Activated CD8-positive, alpha-beta memory T cell treated with anti-CD3 and anti-CD28 coated beads for 4 hours (primary cell): ENCODE results near the gene PRDM2.

Source experiments
- DNase-seq, 2 donors: peaks; one replicate each; pipeline ENCODE4 v3.0.0-alpha.2; 2020; ENCODE audit warnings: low read depth in 2 of 2

Gene PRDM2

GRCh38 chr1:13790290-13791030 lies 90.5 kb downstream of the PRDM2 start:
- no peak for DNase-seq

- no peak for DNase-seq
Observed at GRCh38 chr1:13792419-13792818, 92.4 kb downstream of the PRDM2 start.

- DNase-seq = no peak
Observed at GRCh38 chr1:13793088-13793730, 93.2 kb downstream of the PRDM2 start.

GRCh38 chr1:13794231-13795187 lies 94.5 kb downstream of the PRDM2 start:
- DNase-seq = no peak

- DNase-seq = no peak
Observed at GRCh38 chr1:13797397-13797796, 97.4 kb downstream of the PRDM2 start.

- DNase-seq = no peak
Observed at GRCh38 chr1:13798120-13798519, 98.1 kb downstream of the PRDM2 start.

GRCh38 chr1:13799502-13800283 lies 99.7 kb downstream of the PRDM2 start:
- DNase-seq = no peak

GRCh38 chr1:13801232-13801631 lies 101.2 kb downstream of the PRDM2 start:
- no peak for DNase-seq

- DNase-seq = no peak
Observed at GRCh38 chr1:13801655-13802486, 101.9 kb downstream of the PRDM2 start.

GRCh38 chr1:13802782-13803545 lies 103.0 kb downstream of the PRDM2 start:
- DNase-seq = no peak

GRCh38 chr1:13803546-13804239 lies 103.7 kb downstream of the PRDM2 start:
- DNase-seq = no peak

- DNase-seq = no peak
Observed at GRCh38 chr1:13804240-13804633, 104.2 kb downstream of the PRDM2 start.

GRCh38 chr1:13805431-13805830 lies 105.4 kb downstream of the PRDM2 start:
- no peak for DNase-seq

GRCh38 chr1:13806108-13806507 lies 106.1 kb downstream of the PRDM2 start:
- DNase-seq = no peak

GRCh38 chr1:13807209-13807608 lies 107.2 kb downstream of the PRDM2 start:
- DNase-seq = no peak

GRCh38 chr1:13808729-13809131 lies 108.7 kb downstream of the PRDM2 start:
- no peak for DNase-seq

GRCh38 chr1:13809461-13810159 lies 109.6 kb downstream of the PRDM2 start:
- DNase-seq = no peak
